ENCODE measurements around the gene SNW1. TPM values are rescaled to one million over a fixed set of nuclear protein-coding genes. Genes with fewer than 3 reads are reported as not detected.
A peak's percentile ranks its signal among the peaks of the same experiment; 100 is the strongest.

SNW1 gene
- total RNA-seq (2021) (154 and 233 TPM in 2 replicates), Bru-seq, nascent RNA (percentile 97 among the genes with signal in this experiment), BruChase-seq, experiment 1, labeled RNA remaining after a 2-hour chase (percentile 94 among the genes with signal in this experiment), BruChase-seq, experiment 2, labeled RNA remaining after a 6-hour chase (percentile 96 among the genes with signal in this experiment)
- long read RNA-seq, transcript SNW1-201 (14 exons, 2,163 nt): major isoform, 395 of 463 reads
- long read RNA-seq, transcript SNW1-205 (13 exons, 1,855 nt): minor isoform, 7 of 463 reads
- long read RNA-seq, partial matches to known transcripts: 29 of 463 reads
- long read RNA-seq, other reads (novel, unspliced or antisense): 32 of 463 reads

- Histone ChIP-seq H3K36me3 (ENCODE audit: low read depth) (0 out of 2 replicates have a peak, but pooled peaks cover 17% of the 10 kb centered on the region), H3K9me3 (ENCODE audit: insufficient read depth, low read depth) (no peaks in the 10 kb centered on the region), H2AFZ (peak within 1 kb of the TSS; percentile 99), H3F3A (ENCODE audit: insufficient read depth, low read depth) (no peaks in the 10 kb centered on the region), H3K9me2 (ENCODE audit: insufficient read depth) (no peaks in the 10 kb centered on the region), H3K4me2 (peak within 1 kb of the TSS; percentile 83), H3K79me2 (ENCODE audit: low read depth) (peaks cover 53% of the 10 kb centered on the region), H3K27ac (peak within 1 kb of the TSS; percentile 38), H3K4me3 (peak within 1 kb of the TSS; percentile 81), H3K4me1 (replicated peaks; ENCODE audit: insufficient read depth) (peaks cover 21% of the 10 kb centered on the region), H4K20me1 (ENCODE audit: insufficient read depth) (peaks cover 43% of the 10 kb centered on the region), H3K27me3 (ENCODE audit: insufficient read depth, low read depth) (no peaks in the 10 kb centered on the region)
- intact Hi-C loops (cut with micrococcal nuclease; ENCODE audit: unreplicated experiment): loop anchor here (1.0 to 5.0 kb wide), 5 partner anchors 35 to 837 kb away; partner anchors contain the start of genes ADCK1 and VIPAS39
- TSS peak; percentile 84 for BruUV-seq (replicated peaks)
- ChIA-PET CTCF (interaction anchor here (0.6 to 2.0 kb wide), 6 partner anchors 10 to 59 kb away, joined by 3 to 9 read pairs (median 4); partner anchors contain the start of gene ADCK1), POLR2A (ENCODE audit: unreplicated experiment) (interaction anchor here (0.5 to 0.8 kb wide), 7 partner anchors 39 to 237 kb away, joined by 3 to 25 read pairs (median 4); partner anchors contain the start of gene ADCK1)
- TF ChIP-seq EZH2 (IDR thresholded peaks at IDR 0.05; ENCODE audit: low read depth) (no peak), CTCF (conservative IDR thresholded peaks at IDR 0.05) (no peak)
- DNase-seq: peak; percentile 49 to 96
Observed at GRCh38 chr14:77760381-77761204, at the start of gene SNW1. Gene SNW1, minus strand, starts transcription at chr14:77761156. Its CDS starts 29 bp downstream, at chr14:77761127.

- no TSS peak for BruUV-seq (replicated peaks)
- ChIA-PET POLR2A (ENCODE audit: unreplicated experiment) (no interaction called here), CTCF (no interaction called here)
- Histone ChIP-seq H3K9me3 (ENCODE audit: insufficient read depth, low read depth) (no peaks in the 10 kb centered on the region), H3F3A (ENCODE audit: insufficient read depth, low read depth) (no peaks in the 10 kb centered on the region), H3K9me2 (ENCODE audit: insufficient read depth) (no peaks in the 10 kb centered on the region), H4K20me1 (ENCODE audit: insufficient read depth) (no peaks in the 10 kb centered on the region), H3K4me1 (replicated peaks; ENCODE audit: insufficient read depth) (no peaks in the 10 kb centered on the region), H3K79me2 (ENCODE audit: low read depth) (no peaks in the 10 kb centered on the region), H3K27ac (no peak overlapping the region), H3K36me3 (ENCODE audit: low read depth) (no peaks in the 10 kb centered on the region), H3K4me2 (no peak overlapping the region), H3K4me3 (no peak overlapping the region), H3K27me3 (ENCODE audit: insufficient read depth, low read depth) (no peaks in the 10 kb centered on the region), H2AFZ (no peak overlapping the region)
- intact Hi-C loops (cut with micrococcal nuclease; ENCODE audit: unreplicated experiment): no loop called here
- DNase-seq: no peak
- TF ChIP-seq EZH2 (IDR thresholded peaks at IDR 0.05; ENCODE audit: low read depth): no peak
- TF ChIP-seq CTCF (conservative IDR thresholded peaks at IDR 0.05): no peak
Observed at GRCh38 chr14:77809011-77809410, 48.1 kb upstream of the SNW1 start.

DNA sequence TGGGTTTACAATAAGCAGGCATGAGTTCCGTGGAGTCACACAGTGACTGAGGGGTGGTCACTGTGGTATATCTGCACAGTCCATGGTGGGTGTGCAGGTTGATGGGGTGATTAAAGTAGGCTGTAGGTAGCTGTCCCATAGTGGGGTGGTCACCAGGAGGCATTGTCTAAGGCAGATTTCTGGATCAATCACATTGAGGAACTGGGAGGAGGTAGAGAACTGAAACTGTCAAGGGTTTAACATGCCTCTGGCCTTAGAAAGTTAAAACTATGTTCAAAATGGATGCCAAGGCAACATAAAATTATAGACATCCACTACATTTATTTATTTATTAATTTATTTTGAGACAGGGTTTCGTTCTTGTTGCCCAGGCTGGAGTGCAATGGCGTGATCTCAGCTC lies 47.3 kb upstream of the SNW1 start:
- Histone ChIP-seq H3K4me2 (no peak overlapping the region), H2AFZ (no peak overlapping the region), H3K9me3 (ENCODE audit: insufficient read depth, low read depth) (no peaks in the 10 kb centered on the region), H3K27ac (no peak overlapping the region), H3F3A (ENCODE audit: insufficient read depth, low read depth) (no peaks in the 10 kb centered on the region), H4K20me1 (ENCODE audit: insufficient read depth) (no peaks in the 10 kb centered on the region), H3K9me2 (ENCODE audit: insufficient read depth) (no peaks in the 10 kb centered on the region), H3K36me3 (ENCODE audit: low read depth) (no peaks in the 10 kb centered on the region), H3K4me3 (no peak overlapping the region), H3K79me2 (ENCODE audit: low read depth) (no peaks in the 10 kb centered on the region), H3K4me1 (replicated peaks; ENCODE audit: insufficient read depth) (no peaks in the 10 kb centered on the region), H3K27me3 (ENCODE audit: insufficient read depth, low read depth) (no peaks in the 10 kb centered on the region)
- intact Hi-C loops (cut with micrococcal nuclease; ENCODE audit: unreplicated experiment): no loop called here
- no peak for DNase-seq
- BruUV-seq (replicated peaks): no TSS peak
- ChIA-PET POLR2A (ENCODE audit: unreplicated experiment) (no interaction called here), CTCF (no interaction called here)
- TF ChIP-seq EZH2 (IDR thresholded peaks at IDR 0.05; ENCODE audit: low read depth) (no peak), CTCF (conservative IDR thresholded peaks at IDR 0.05) (no peak)

All from PC-9 (cell line).